CD4-positive, CD25-positive, alpha-beta regulatory T cell (primary cell): ENCODE measurements around the gene CTNNA1. TPM values are rescaled to one million over a fixed set of nuclear protein-coding genes. Genes with fewer than 3 reads are reported as not detected.
"Not testable (repeated sequence)": the region's sequence is repeated elsewhere in the genome, so short reads cannot be mapped to it uniquely, and the experiment has no call there.

Source experiments
- ATAC-seq, 2 donors: fragments of 150-1000 bp; cut with Tn5 transposase; one replicate each; pipeline ENCODE4 v1.10.0; 2021; ENCODE audit warnings: low read depth in 2 of 2, moderate number of reproducible peaks in 2 of 2, moderate library complexity in 1 of 2
- DNase-seq, 3 donors: peaks; one replicate each; pipeline versions ENCODE4 v3.0.0 to v3.0.0-alpha.2; 2012 to 2022; ENCODE audit warnings: mixed read lengths in 1 of 3
- H3K27ac ChIP-seq: one replicate; pipeline ENCODE4 v1.7.0; 2013; ENCODE audit warnings: mild to moderate bottlenecking, low read length; ENCODE audit not compliant: insufficient read depth, poor library complexity, severe bottlenecking
- H3K27me3 ChIP-seq: one replicate; pipeline ENCODE4 v1.7.0; 2013; ENCODE audit warnings: low read length; ENCODE audit not compliant: control insufficient read depth, insufficient read depth
- H3K36me3 ChIP-seq: one replicate; pipeline ENCODE4 v1.7.0; 2013; ENCODE audit warnings: mild to moderate bottlenecking, low read length, moderate library complexity; ENCODE audit not compliant: control insufficient read depth, insufficient read depth
- H3K4me1 ChIP-seq: 2 replicates; pipeline ENCODE4 v1.7.0; 2013; ENCODE audit warnings: mild to moderate bottlenecking, low read length; ENCODE audit not compliant: insufficient read depth, control insufficient read depth, poor library complexity, severe bottlenecking
- H3K4me3 ChIP-seq: one replicate; pipeline ENCODE4 v1.7.0; 2013; ENCODE audit warnings: low read depth, mild to moderate bottlenecking, low read length, moderate library complexity
- H3K9me3 ChIP-seq, 2 experiments: 1 replicate in 1 of 2; 2 replicates in 1 of 2; pipeline ENCODE4 v1.7.0; 2013; ENCODE audit warnings: low read length in 2 of 2, mild to moderate bottlenecking in 1 of 2, moderate library complexity in 1 of 2; ENCODE audit not compliant: control insufficient read depth in 2 of 2
- H3K27ac Mint-ChIP-seq, 3 donors: one replicate each; pipeline ENCODE4 v1.8.0; 2020 to 2022; ENCODE audit warnings: mild to moderate bottlenecking in 3 of 3, mixed read lengths in 3 of 3, moderate library complexity in 2 of 3
- H3K27me3 Mint-ChIP-seq: one replicate; pipeline ENCODE4 v1.8.0; 2022; ENCODE audit warnings: mild to moderate bottlenecking, mixed read lengths
- H3K36me3 Mint-ChIP-seq: one replicate; pipeline ENCODE4 v1.8.0; 2020; ENCODE audit warnings: mixed read lengths
- H3K4me1 Mint-ChIP-seq, 4 donors: one replicate each; pipeline ENCODE4 v1.8.0; 2020 to 2022; ENCODE audit warnings: mixed read lengths in 4 of 4, mild to moderate bottlenecking in 1 of 4
- H3K4me3 Mint-ChIP-seq, 4 donors: one replicate each; pipeline ENCODE4 v1.8.0; 2020 to 2022; ENCODE audit warnings: mild to moderate bottlenecking in 4 of 4, mixed read lengths in 4 of 4, moderate library complexity in 3 of 4
- H3K9me3 Mint-ChIP-seq, 7 donors: one replicate each; pipeline ENCODE4 v1.8.0; 2020 to 2022; ENCODE audit warnings: mixed read lengths in 7 of 7, mild to moderate bottlenecking in 3 of 7, moderate library complexity in 2 of 7
- polyA plus RNA-seq, 4 donors: library from polyadenylated mRNA; unstranded; fragments of 300-500 nt; fragmentation: Illumina TruSeq; gene quantifications; one replicate each; pipeline ENCODE4 v1.2.3, GENCODE V29; 2021
- total RNA-seq: library from RNA; stranded (reverse); gene quantifications from one replicate; pipeline ENCODE4 v1.2.3, GENCODE V29; 2022

The CTNNA1 gene
- total and polyA plus RNA-seq, 5 donors from 2014 or later, result 8.9 to 48.6 (median 13.5) TPM

DNA sequence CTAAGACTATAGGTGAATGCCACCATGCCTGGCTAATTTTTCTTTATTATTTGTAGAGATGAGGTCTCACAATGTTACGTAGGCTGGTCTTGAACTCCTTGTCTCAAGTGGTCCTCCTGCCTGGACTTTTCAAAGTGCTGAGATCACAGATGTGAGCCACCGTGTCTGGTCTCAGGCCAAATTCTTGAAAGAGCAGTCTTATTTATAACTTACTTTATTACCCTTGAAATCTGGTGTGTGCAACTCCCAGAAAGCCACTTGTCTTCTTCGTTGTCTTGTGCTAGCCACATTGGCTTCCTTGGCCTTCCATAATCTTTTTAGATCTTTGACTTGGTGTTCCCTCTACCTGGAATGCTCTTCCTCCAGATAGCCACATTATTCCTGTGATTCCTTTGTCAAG lies 50.1 kb downstream of the CTNNA1 start:
- Histone ChIP-seq H3K4me3 (no peak overlapping the region), H3K4me1 (no peaks in the 10 kb centered on the region), H3K9me3 (no peaks in the 10 kb centered on the region), H3K27ac (no peak overlapping the region), H3K27me3 (no peaks in the 10 kb centered on the region), H3K36me3 (no peaks in the 10 kb centered on the region)
- Mint-ChIP-seq H3K27ac (no peak overlapping the region), H3K4me3 (no peak overlapping the region), H3K4me1 (peaks cover 5 to 18% (median 8%) of the 10 kb centered on the region in 4 donors), H3K27me3 (no peaks in the 10 kb centered on the region), H3K9me3 (peaks cover 0 to 5% (median 2%) of the 10 kb centered on the region in 7 donors), H3K36me3 (peaks cover 10% of the 10 kb centered on the region)
- no peak for DNase-seq
- no peak for ATAC-seq

DNA sequence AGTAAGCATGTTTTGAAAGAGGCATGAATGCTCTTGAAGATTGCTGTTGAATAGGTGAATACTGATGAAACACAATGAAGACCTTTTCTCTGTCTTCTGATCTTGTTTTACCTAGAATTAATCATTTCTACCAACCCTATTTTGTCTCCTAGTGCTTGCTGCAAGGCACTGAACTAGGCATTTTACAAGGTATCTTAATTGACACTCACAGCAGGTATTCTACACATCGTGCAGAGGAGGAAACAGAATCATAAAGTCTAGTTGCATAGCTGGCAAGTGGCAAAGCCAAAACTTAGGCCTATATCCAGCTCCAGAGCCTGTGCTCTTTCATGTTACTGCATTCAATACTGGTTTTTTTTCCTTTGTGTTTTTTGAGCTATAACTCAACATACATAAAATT lies 50.7 kb downstream of the CTNNA1 start:
- Mint-ChIP-seq H3K27me3 (no peaks in the 10 kb centered on the region), H3K9me3 (peaks cover 0 to 5% (median 2%) of the 10 kb centered on the region in 7 donors), H3K4me1 (peaks cover 5 to 19% (median 8%) of the 10 kb centered on the region in 4 donors), H3K36me3 (peaks cover 10% of the 10 kb centered on the region), H3K4me3 (no peak overlapping the region), H3K27ac (no peak overlapping the region)
- H3K27ac ChIP-seq, result no peak overlapping the region
- DNase-seq (no peak), ATAC-seq (no peak)
- H3K9me3 ChIP-seq, result no peaks in the 10 kb centered on the region
- no peaks in the 10 kb centered on the region for H3K36me3 ChIP-seq
- no peaks in the 10 kb centered on the region for H3K27me3 ChIP-seq
- H3K4me1 ChIP-seq, result no peaks in the 10 kb centered on the region
- H3K4me3 ChIP-seq, result no peak overlapping the region

DNA sequence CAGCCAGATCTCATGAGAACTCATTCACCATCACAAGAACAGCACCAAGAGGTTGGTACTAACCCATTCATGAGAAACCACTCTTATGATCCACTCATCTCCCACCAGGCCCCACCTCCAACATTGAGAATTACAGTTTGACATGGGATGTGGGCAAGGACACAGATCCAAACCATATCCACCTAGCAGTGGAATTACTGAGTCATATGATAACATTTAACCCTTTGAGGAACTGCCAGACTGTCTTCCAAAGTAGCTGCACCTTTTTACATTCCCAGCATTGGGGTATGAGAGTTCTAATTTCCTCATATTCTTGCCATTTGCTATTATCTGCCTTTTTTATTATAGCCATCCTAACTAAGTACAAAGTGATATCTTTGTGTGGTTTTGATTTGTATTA lies 51.9 kb downstream of the CTNNA1 start:
- Mint-ChIP-seq H3K9me3 (peaks cover 0 to 4% (median 2%) of the 10 kb centered on the region in 7 donors), H3K4me3 (no peak overlapping the region), H3K27ac (no peak overlapping the region), H3K36me3 (peaks cover 10% of the 10 kb centered on the region), H3K27me3 (no peaks in the 10 kb centered on the region), H3K4me1 (peaks cover 5 to 19% (median 8%) of the 10 kb centered on the region in 4 donors)
- H3K9me3 ChIP-seq, result no peaks in the 10 kb centered on the region
- H3K36me3 ChIP-seq, result no peaks in the 10 kb centered on the region
- H3K4me1 ChIP-seq, result no peaks in the 10 kb centered on the region
- H3K4me3 ChIP-seq, result no peak overlapping the region
- no peak for DNase-seq
- ATAC-seq, result no peak
- H3K27ac ChIP-seq, result no peak overlapping the region
- no peaks in the 10 kb centered on the region for H3K27me3 ChIP-seq

- H3K36me3 Mint-ChIP-seq, result peaks cover 4% of the 10 kb centered on the region
- Histone ChIP-seq H3K4me3 (no peak overlapping the region), H3K27me3 (no peaks in the 10 kb centered on the region), H3K9me3 (no peaks in the 10 kb centered on the region), H3K36me3 (no peaks in the 10 kb centered on the region), H3K4me1 (no peaks in the 10 kb centered on the region), H3K27ac (no peak overlapping the region)
- DNase-seq, result peak in 1 of 3 donors; percentile 39
- peaks cover 0 to 2% (median 0%) of the 10 kb centered on the region in 7 donors for H3K9me3 Mint-ChIP-seq
- peak overlapping the region in 1 of 3 donors; percentile 32 for H3K27ac Mint-ChIP-seq
- no peaks in the 10 kb centered on the region for H3K27me3 Mint-ChIP-seq
- H3K4me3 Mint-ChIP-seq, result peak overlapping the region in 2 of 4 donors; percentile 20 to 24
- peaks cover 5 to 19% (median 8%) of the 10 kb centered on the region in 4 donors for H3K4me1 Mint-ChIP-seq
- no peak for ATAC-seq
Measured at GRCh38 chr5:138807182-138807581, 54.0 kb downstream of the CTNNA1 start.

DNA sequence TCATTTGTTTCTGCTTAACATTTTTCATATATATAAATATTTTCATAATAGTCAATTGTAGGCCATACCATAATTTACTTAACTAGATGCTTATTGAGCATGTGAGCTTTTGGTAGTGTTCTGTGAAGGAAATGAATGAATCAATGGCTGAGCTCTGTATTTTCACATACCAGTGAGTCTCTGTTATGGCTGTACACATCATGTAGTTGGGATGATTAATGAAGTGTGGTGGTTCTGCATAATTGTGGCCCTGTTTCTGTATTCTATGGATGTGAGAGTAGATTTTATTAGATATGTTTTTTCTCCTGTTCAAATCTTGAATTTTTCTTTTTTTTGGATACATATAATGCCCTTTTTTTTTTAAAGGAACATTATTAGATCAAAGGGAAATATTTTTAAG lies 56.2 kb downstream of the CTNNA1 start:
- no peak for ATAC-seq
- Histone ChIP-seq H3K36me3 (peaks cover 8% of the 10 kb centered on the region), H3K4me1 (no peaks in the 10 kb centered on the region), H3K4me3 (no peak overlapping the region), H3K27ac (no peak overlapping the region), H3K9me3 (no peaks in the 10 kb centered on the region), H3K27me3 (no peaks in the 10 kb centered on the region)
- H3K4me1 Mint-ChIP-seq, result peaks cover 5 to 19% (median 8%) of the 10 kb centered on the region in 4 donors
- DNase-seq, result no peak
- H3K4me3 Mint-ChIP-seq, result no peak overlapping the region
- H3K27me3 Mint-ChIP-seq, result no peaks in the 10 kb centered on the region
- peaks cover 7% of the 10 kb centered on the region for H3K36me3 Mint-ChIP-seq
- peaks cover 0 to 2% (median 0%) of the 10 kb centered on the region in 7 donors for H3K9me3 Mint-ChIP-seq
- no peak overlapping the region for H3K27ac Mint-ChIP-seq

- H3K4me1 ChIP-seq, H3K9me3 ChIP-seq, H3K9me3 Mint-ChIP-seq, H3K27me3 ChIP-seq, DNase-seq, H3K36me3 ChIP-seq, ATAC-seq, H3K27ac Mint-ChIP-seq, H3K4me3 ChIP-seq, H3K27ac ChIP-seq, H3K4me3 Mint-ChIP-seq, H3K27me3 Mint-ChIP-seq: not testable (repeated sequence)
- Mint-ChIP-seq H3K4me1 (peaks cover 5 to 18% (median 7%) of the 10 kb centered on the region in 4 donors), H3K36me3 (peaks cover 12% of the 10 kb centered on the region)
Measured at GRCh38 chr5:138810861-138811260, 57.6 kb downstream of the CTNNA1 start.

GRCh38 chr5:138815529-138815928 lies 62.3 kb downstream of the CTNNA1 start:
- H3K9me3 Mint-ChIP-seq, result peaks cover 0 to 3% (median 0%) of the 10 kb centered on the region in 7 donors
- peaks cover 8% of the 10 kb centered on the region for H3K36me3 Mint-ChIP-seq

GRCh38 chr5:138817241-138817640 lies 64.0 kb downstream of the CTNNA1 start:
- no peak for ATAC-seq
- H3K27me3 Mint-ChIP-seq, result no peaks in the 10 kb centered on the region

More at GRCh38 chr5:138815529-138815928, 62.3 kb downstream of the CTNNA1 start:
- Mint-ChIP-seq H3K27me3 (no peaks in the 10 kb centered on the region), H3K27ac (no peak overlapping the region), H3K4me3 (no peak overlapping the region), H3K4me1 (no peaks in the 10 kb centered on the region)
- H3K4me1 ChIP-seq, result no peaks in the 10 kb centered on the region
- H3K4me3 ChIP-seq, result no peak overlapping the region
- no peak overlapping the region for H3K27ac ChIP-seq
- DNase-seq, result no peak
- H3K27me3 ChIP-seq, result no peaks in the 10 kb centered on the region
- no peaks in the 10 kb centered on the region for H3K9me3 ChIP-seq
- no peak for ATAC-seq
- peaks cover 8% of the 10 kb centered on the region for H3K36me3 ChIP-seq

More at GRCh38 chr5:138817241-138817640, 64.0 kb downstream of the CTNNA1 start:
- no peaks in the 10 kb centered on the region for H3K27me3 ChIP-seq
- Mint-ChIP-seq H3K4me3 (no peak overlapping the region), H3K4me1 (no peaks in the 10 kb centered on the region), H3K9me3 (peaks cover 0 to 3% (median 0%) of the 10 kb centered on the region in 7 donors), H3K36me3 (peaks cover 8% of the 10 kb centered on the region), H3K27ac (no peak overlapping the region)
- no peaks in the 10 kb centered on the region for H3K9me3 ChIP-seq
- no peaks in the 10 kb centered on the region for H3K4me1 ChIP-seq
- no peak for DNase-seq
- peaks cover 8% of the 10 kb centered on the region for H3K36me3 ChIP-seq
- no peak overlapping the region for H3K4me3 ChIP-seq
- H3K27ac ChIP-seq, result no peak overlapping the region
